ENCODE results near the gene TBCA.
"Not testable (repeated sequence)": the region's sequence is repeated elsewhere in the genome, so short reads cannot be mapped to it uniquely, and the experiment has no call there.

TBCA gene

GRCh38 chr5:77773734-77774280 is 2.3 kb downstream of the TBCA start:
- DNase-seq (ENCODE audit: extremely low read depth in 1 of 2, low read depth in 1 of 2) = no peak

DNA sequence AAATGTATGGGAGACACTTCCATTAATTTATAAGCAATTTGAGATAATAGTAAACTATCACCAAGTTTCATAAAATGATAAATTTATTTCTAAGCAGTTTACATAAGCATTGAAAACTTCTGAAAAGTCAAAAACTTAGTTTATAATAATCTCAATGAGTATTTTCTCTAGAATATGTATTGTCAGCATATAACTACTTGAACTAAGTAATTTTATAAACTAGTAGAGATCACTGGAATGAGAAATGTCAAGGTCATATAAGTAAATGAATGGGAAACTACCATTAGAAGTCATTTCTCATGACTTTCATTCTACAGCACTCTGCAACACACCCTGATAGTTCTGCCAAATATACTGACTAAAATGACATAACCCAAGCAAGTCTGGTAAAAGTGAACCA is 3.4 kb downstream of the TBCA start:
- no peak for DNase-seq (ENCODE audit: extremely low read depth in 1 of 2, low read depth in 1 of 2)

GRCh38 chr5:77771452-77771851 is 4.7 kb downstream of the TBCA start:
- no peak for DNase-seq (ENCODE audit: extremely low read depth in 1 of 2, low read depth in 1 of 2)

DNA sequence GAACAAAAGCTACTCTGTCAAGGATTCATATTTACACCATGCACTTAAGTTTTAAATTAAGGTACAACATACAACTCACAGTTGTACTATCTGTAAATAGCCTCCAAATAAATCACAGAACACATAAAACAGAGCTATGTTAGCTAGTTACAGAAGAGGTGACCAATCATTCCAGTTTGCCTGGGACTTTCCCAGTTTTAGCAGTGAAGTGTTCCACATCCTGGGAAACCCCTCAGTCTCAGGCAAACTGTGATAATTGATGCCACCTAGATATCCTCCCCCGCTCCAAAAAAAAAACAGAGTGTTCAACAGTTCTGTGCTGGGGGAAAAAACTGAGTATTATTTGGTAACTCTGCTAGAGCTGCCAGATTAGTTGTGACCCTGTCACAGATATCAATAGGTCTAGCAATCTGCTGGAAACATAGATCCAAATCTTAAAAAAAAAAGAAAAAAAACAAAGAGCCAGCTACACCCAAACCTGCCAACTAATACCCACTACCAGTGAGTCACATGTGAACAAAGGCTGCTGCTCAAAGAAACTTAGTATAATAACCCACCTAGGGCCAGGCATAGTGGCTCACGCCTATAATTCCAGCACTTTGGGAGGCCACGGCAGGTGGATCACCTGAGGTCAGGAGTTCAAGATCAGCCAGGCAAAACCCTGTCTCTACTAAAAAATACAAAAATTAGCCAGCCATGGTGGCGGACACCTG is 5.7 kb downstream of the TBCA start:
- no peak for DNase-seq (ENCODE audit: extremely low read depth in 1 of 2, low read depth in 1 of 2)

DNA sequence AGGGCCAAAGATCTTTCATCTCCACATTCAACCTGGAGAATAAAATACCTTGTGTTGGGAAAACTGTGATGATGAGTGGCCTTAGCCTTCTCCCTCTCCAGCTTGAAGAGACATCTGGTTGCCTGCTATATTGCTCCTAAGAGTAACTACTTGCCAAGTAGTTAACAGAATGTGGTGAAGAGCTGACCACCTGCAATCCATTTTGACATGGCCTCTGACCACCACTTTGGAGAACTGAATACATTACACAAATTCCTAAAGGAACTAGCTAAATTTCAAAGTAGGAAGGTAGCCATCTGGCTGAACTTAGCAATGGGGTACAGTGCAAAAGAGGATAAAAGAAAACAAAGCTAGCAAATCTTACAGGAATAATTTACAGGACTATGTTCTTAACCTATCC is 7.2 kb downstream of the TBCA start:
- no peak for DNase-seq (ENCODE audit: extremely low read depth in 1 of 2, low read depth in 1 of 2)

DNA sequence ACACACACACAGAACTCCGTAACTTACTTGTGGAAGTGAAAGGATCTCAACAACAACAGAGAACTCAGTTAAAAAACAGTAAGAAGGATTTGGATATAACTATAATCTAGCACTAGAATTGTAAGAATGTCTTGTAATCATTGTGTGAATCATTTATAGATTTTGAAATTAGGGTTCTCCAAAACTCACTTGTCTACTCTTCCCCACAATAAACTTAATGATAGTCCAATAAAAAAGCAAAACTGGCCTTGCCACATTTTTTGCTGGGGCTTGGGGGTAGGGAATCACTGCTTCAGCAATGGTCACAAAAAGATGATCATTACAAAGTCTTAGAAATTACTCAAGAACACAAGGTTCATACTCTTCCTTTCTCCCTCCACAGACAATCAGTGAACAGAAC is 8.8 kb downstream of the TBCA start:
- DNase-seq (ENCODE audit: extremely low read depth in 1 of 2, low read depth in 1 of 2) = no peak

DNA sequence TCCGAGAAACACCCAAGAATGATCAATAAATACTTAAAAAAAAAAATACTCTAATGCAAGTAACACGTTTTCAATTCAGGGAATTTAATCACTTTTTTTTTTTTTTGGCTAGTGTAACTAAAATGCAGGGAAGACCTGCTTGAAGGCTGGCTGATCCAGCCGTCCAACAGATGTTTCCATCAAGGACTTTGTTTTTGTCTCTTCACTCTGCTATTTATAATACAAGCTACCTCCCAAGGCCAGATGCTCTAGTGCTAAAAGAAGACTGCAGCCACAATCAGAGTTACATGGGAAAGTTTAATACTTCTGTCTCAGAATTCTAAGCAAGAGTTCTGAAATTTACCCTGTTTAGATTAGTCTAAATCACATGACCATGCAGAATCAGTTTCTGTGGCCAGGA is 14.5 kb downstream of the TBCA start:
- no peak for DNase-seq (ENCODE audit: extremely low read depth in 1 of 2, low read depth in 1 of 2)

- DNase-seq (ENCODE audit: extremely low read depth in 1 of 2, low read depth in 1 of 2) = no peak
Measured at GRCh38 chr5:77758141-77758938, 17.8 kb downstream of the TBCA start.

DNA sequence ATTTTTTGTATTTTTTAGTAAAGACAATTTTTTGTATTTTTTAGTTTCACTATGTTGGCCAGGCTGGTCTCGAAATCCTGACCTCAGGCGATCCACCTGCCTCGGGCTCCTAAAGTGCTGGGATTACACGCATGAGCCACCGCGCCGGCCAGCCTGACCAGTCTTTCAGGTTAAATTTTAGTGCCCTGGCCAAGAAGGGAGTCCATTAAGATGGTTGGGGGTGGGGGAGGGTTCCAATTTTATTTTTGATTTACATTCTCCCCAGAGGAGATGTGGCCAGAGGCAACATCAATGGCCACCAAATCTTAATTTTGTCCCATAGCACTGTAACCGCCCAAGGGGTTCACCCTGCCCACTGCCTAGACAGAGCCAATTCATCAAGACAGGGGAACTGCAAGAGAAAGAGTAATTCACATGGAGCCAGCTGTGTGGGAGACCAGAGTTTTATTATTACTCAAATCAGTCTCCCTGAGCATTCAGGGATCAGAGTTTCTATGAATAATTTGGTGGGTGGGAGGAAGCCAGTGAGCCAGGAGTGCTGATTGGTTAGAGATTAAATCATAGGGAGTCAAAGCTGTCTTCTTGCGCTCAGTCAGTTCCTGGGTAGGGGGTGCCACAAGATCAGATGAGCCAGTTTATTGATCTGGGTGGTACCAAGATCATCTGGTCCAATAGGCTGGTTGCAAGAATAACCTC is 24.7 kb downstream of the TBCA start:
- no peak for DNase-seq (ENCODE audit: extremely low read depth in 1 of 2, low read depth in 1 of 2)

DNA sequence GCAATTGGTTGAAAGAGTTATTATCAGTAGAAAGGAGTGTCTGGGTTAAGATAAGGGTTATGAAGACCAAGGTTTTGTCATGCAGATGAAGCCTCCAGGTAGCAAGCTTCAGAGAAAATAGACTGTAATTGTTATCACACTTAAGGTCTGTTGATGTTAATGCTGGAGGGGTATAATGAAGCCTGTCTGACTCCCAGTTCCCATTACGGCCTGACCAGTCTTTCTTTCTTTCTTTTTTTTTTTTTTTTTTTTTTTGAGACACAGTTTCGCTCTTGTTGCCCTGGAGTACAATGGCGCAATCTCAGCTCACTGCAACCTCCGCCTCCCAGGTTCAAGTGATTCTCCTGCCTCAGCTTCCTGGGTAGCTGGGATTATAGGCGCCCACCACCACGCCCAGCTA is 25.2 kb downstream of the TBCA start:
- DNase-seq (ENCODE audit: extremely low read depth in 1 of 2, low read depth in 1 of 2) = not testable (repeated sequence)

DNA sequence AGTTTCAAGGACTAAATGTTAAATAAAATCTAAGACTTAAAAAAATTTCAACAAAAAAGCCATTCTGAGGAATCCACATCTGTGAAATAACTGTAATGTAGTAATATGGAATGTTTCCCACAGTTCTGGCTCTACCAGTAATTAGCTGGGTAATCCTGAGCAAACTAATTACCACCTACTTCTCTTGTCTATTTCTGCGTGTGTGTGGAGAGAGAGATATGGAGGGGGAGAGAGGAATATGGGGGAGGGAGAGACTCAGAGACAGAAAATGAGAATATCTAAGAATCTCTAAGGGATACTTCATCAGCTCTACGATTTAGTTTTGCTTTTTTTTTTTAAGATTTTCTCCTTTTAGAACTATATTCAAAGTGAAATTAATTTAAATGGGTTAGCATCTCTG is 28.0 kb downstream of the TBCA start:
- DNase-seq (ENCODE audit: extremely low read depth in 1 of 2, low read depth in 1 of 2) = no peak

DNA sequence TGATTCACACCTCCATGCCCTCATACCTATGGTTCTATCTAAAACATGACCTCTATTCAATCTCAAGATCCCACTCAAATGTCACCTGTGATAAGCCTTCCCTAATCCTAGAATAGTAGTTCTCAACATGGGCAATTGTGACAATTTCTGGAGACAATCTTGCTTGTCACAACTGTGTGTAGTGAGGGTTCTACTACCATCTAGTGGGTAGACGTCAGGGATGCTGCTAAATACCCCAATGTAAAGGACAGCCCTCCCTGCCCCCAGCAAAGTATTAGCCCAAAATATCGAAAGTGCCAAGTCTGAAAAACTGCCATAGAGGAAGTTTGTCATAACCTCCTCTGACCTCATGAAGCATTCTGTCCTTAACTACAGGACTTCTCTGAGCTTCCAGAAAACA is 32.0 kb downstream of the TBCA start:
- no peak for DNase-seq (ENCODE audit: extremely low read depth in 1 of 2, low read depth in 1 of 2)

GRCh38 chr5:77743181-77743580 is 33.0 kb downstream of the TBCA start:
- DNase-seq (ENCODE audit: extremely low read depth in 1 of 2, low read depth in 1 of 2) = no peak

DNA sequence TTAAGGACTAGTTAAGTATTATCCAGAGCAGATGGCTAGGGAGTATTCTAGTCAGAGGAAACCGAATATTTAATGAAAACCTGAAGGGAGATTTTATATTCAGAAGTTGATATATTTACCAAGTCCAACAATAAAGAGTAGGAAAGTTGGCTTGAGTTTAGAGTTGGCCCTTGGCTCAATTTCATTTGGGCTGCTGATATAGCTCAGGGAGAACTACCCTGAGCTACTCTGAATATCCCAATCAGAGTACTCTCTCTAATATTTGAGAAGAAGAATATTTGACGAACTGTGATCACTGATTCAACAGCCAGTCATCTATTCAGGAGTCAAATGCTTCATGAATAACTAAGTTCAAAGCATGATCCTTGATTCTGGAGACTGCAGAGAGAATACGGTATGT is 34.5 kb downstream of the TBCA start:
- no peak for DNase-seq (ENCODE audit: extremely low read depth in 1 of 2, low read depth in 1 of 2)

DNA sequence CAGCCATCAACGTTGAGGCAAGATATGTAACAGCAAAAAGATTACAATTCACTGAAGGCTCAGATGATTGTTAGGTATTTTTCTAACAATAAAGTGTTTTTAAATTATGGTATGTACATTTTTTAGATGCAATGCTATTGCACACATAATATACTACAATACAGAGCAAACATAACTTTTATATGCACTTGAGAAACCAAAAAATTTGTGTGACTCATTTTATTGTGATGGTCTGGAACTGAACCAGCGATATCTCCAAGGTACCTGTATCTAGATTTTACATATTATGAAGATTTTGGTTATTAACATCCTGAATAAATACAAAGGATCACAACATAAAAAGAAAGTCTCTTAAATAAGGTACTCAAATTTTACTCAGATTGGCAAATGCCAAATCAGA is 41.3 kb downstream of the TBCA start:
- no peak for DNase-seq (ENCODE audit: extremely low read depth in 1 of 2, low read depth in 1 of 2)

GRCh38 chr5:77733130-77733529 is 43.0 kb downstream of the TBCA start:
- DNase-seq (ENCODE audit: extremely low read depth in 1 of 2, low read depth in 1 of 2) = no peak

DNA sequence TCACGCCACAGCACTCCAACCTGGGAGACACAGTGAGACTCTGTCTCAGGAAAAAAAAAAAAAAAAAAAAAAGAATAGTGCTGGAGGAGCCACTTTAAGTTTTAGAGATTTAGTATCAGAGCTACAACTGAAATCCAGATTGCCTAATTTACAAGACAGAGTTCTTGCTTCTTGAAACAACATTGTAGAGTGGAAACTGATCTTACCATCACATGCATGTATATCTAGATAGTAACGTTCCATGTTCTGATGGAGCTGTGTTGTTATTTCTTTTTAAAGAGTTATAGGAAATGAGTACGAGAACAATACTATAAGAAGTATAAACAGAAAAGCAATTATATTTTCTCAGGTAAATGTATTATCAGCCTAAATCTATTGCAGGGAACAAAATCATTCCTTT is 48.9 kb downstream of the TBCA start:
- DNase-seq (ENCODE audit: extremely low read depth in 1 of 2, low read depth in 1 of 2) = no peak

DNA sequence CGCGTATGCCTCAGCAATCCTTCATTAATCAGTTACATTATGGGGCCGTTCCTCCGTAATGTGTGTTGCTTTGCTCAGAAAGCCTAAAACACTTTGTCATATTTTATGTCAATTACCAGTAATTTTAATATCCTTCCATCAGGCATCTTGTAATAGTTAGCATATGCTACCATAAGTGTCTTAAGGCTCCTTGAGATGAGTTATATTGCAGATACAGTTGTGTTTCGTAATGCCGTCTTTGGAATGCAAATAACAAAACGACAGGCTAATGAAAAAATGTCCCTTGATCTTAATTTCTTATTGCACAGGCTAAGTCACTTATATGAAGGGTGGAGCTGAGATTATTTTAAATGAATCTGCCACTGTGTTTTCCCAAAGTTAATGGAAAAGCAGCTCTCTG is 50.5 kb downstream of the TBCA start:
- no peak for DNase-seq (ENCODE audit: extremely low read depth in 1 of 2, low read depth in 1 of 2)

DNA sequence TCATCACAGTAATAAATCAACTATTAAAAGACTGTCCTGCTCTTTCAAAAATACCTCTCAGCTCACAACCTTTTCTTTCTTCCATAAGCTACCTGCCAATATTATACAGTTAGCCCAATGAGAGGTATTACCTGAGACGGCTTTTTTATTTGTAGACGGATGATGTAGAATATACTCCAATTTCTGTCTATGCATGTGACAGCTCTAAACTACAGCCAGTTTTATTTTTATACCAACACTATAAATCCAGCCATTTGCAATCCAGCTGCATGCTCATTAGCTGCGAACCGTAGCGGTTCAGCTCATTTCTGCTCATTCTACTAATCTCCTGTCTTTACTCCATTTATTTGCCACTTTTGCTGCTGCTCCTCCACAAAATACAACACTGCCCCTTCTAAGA is 51.2 kb downstream of the TBCA start:
- DNase-seq (ENCODE audit: extremely low read depth in 1 of 2, low read depth in 1 of 2) = no peak

- DNase-seq (ENCODE audit: extremely low read depth in 1 of 2, low read depth in 1 of 2) = no peak
Measured at GRCh38 chr5:77719666-77720363, 56.3 kb downstream of the TBCA start.
